GM18511 (cell line): ENCODE measurements around the gene ACVR1B.

Source experiments
- ATAC-seq: cut with Tn5 transposase; IDR thresholded peaks from one replicate; pipeline ENCODE4 v1.9.1; 2021; ENCODE audit warnings: mild to moderate bottlenecking, moderate library complexity; ENCODE audit not compliant: unreplicated experiment

The ACVR1B gene

GRCh38 chr12:52019113-52019770 lies 67.7 kb downstream of the ACVR1B start:
- ATAC-seq = no peak

GRCh38 chr12:52020539-52021336 lies 69.2 kb downstream of the ACVR1B start:
- peak; percentile 51 for ATAC-seq

- no peak for ATAC-seq
Measured at GRCh38 chr12:52022841-52023181, 71.3 kb downstream of the ACVR1B start.

- ATAC-seq = no peak
Measured at GRCh38 chr12:52023182-52023975, 71.9 kb downstream of the ACVR1B start.

- ATAC-seq = no peak
Measured at GRCh38 chr12:52023976-52024688, 72.6 kb downstream of the ACVR1B start.

- no peak for ATAC-seq
Measured at GRCh38 chr12:52024845-52025230, 73.3 kb downstream of the ACVR1B start.

GRCh38 chr12:52026263-52026662 lies 74.8 kb downstream of the ACVR1B start:
- no peak for ATAC-seq

GRCh38 chr12:52027085-52027843 lies 75.8 kb downstream of the ACVR1B start:
- no peak for ATAC-seq

- ATAC-seq = no peak
Measured at GRCh38 chr12:52029685-52030084, 78.2 kb downstream of the ACVR1B start.

GRCh38 chr12:52032446-52032803 lies 80.9 kb downstream of the ACVR1B start:
- ATAC-seq = no peak

GRCh38 chr12:52032804-52033445 lies 81.4 kb downstream of the ACVR1B start:
- peak; percentile 95 for ATAC-seq

- ATAC-seq = no peak
Measured at GRCh38 chr12:52033446-52034140, 82.1 kb downstream of the ACVR1B start.

- ATAC-seq = no peak
Measured at GRCh38 chr12:52035190-52035589, 83.7 kb downstream of the ACVR1B start.

GRCh38 chr12:52035926-52036325 lies 84.4 kb downstream of the ACVR1B start:
- ATAC-seq = no peak

GRCh38 chr12:52036587-52037171 lies 85.2 kb downstream of the ACVR1B start:
- peak; percentile 43 for ATAC-seq

GRCh38 chr12:52037248-52037861 lies 85.9 kb downstream of the ACVR1B start:
- ATAC-seq = peak; percentile 12

- ATAC-seq = no peak
Measured at GRCh38 chr12:52038447-52038846, 86.9 kb downstream of the ACVR1B start.

GRCh38 chr12:52041035-52041434 lies 89.5 kb downstream of the ACVR1B start:
- ATAC-seq = no peak
